ENCODE results near the gene ROBO4.

DNA sequence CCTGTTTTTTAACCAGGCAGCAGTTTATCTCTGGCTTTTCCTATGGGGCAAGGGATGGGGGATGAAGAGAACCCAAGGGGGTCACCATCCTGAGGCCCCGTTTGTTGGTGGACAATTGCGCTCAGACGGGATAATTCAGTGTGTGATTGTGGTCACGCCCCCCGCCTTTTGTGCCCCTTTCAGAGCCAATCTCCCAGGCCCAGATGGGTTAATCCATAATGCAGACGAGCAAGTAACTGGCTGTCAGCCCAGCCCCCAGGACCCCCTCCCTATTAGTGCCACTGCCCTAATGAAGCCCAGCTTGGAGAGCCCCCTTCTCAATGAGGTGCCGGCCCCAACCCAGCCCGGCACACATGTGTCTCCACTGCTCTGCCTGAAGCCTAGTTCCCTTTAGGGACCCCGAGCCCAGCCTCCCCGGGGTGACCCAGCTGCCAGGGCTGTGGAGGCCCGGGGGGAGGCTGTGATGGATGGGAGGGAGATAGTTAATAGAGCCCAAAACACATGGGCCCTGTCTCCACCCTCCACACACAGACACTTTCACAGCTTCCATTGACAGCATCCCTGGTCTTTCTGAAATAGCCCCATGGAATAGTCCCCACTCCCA, 51.5 kb downstream of the ROBO4 start:
- TF ChIP-seq, protein P1, sequence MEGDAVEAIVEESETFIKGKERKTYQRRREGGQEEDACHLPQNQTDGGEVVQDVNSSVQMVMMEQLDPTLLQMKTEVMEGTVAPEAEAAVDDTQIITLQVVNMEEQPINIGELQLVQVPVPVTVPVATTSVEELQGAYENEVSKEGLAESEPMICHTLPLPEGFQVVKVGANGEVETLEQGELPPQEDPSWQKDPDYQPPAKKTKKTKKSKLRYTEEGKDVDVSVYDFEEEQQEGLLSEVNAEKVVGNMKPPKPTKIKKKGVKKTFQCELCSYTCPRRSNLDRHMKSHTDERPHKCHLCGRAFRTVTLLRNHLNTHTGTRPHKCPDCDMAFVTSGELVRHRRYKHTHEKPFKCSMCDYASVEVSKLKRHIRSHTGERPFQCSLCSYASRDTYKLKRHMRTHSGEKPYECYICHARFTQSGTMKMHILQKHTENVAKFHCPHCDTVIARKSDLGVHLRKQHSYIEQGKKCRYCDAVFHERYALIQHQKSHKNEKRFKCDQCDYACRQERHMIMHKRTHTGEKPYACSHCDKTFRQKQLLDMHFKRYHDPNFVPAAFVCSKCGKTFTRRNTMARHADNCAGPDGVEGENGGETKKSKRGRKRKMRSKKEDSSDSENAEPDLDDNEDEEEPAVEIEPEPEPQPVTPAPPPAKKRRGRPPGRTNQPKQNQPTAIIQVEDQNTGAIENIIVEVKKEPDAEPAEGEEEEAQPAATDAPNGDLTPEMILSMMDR (IDR thresholded peaks at IDR 0.05) = no peak
- no peak for TF ChIP-seq POLR2A (IDR thresholded peaks at IDR 0.05)
